ENCODE data around the gene URB1.
A peak's percentile ranks its signal among the peaks of the same experiment; 100 is the strongest.

Gene URB1

DNA sequence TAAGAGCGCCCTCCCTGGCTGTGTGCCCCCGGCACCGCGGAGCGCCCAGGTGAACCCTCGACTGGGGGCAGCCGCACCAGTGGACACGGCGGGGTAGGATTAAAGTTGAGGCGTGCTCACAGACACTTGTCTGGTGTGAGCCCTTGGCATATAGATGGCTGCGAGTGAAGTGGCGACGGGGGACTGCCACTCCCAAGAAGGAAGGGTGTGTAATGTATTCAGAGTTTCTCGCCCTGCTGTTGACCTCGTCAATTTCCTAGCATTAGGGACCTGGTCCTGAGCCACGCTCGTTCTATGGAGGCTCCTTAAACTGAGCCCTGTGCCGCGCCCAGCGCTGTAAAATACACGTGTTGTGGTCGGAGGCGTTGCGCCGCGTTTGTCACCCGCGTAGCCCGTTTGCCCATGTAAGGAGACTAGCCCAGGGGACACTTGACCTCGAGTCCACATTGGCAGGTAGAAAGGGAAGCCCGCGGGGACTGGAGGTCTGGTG is 20.2 kb upstream of the URB1 start:
- peak overlapping the region; percentile 43 for H3K4me3 ChIP-seq (ENCODE audit: low read depth, low read length)
- no peak overlapping the region for H3K27ac ChIP-seq
- TF ChIP-seq, protein P1, sequence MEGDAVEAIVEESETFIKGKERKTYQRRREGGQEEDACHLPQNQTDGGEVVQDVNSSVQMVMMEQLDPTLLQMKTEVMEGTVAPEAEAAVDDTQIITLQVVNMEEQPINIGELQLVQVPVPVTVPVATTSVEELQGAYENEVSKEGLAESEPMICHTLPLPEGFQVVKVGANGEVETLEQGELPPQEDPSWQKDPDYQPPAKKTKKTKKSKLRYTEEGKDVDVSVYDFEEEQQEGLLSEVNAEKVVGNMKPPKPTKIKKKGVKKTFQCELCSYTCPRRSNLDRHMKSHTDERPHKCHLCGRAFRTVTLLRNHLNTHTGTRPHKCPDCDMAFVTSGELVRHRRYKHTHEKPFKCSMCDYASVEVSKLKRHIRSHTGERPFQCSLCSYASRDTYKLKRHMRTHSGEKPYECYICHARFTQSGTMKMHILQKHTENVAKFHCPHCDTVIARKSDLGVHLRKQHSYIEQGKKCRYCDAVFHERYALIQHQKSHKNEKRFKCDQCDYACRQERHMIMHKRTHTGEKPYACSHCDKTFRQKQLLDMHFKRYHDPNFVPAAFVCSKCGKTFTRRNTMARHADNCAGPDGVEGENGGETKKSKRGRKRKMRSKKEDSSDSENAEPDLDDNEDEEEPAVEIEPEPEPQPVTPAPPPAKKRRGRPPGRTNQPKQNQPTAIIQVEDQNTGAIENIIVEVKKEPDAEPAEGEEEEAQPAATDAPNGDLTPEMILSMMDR (IDR thresholded peaks at IDR 0.05; ENCODE audit: low read depth, low read length) = peak; percentile 45
- H3K9me3 ChIP-seq (ENCODE audit: severe bottlenecking) = no peaks in the 10 kb centered on the region
- no peaks in the 10 kb centered on the region for H3K36me3 ChIP-seq
- peaks cover 66% of the 10 kb centered on the region for H3K27me3 ChIP-seq (ENCODE audit: insufficient read depth, low read depth, severe bottlenecking)
- peak; percentile 55 for DNase-seq

DNA sequence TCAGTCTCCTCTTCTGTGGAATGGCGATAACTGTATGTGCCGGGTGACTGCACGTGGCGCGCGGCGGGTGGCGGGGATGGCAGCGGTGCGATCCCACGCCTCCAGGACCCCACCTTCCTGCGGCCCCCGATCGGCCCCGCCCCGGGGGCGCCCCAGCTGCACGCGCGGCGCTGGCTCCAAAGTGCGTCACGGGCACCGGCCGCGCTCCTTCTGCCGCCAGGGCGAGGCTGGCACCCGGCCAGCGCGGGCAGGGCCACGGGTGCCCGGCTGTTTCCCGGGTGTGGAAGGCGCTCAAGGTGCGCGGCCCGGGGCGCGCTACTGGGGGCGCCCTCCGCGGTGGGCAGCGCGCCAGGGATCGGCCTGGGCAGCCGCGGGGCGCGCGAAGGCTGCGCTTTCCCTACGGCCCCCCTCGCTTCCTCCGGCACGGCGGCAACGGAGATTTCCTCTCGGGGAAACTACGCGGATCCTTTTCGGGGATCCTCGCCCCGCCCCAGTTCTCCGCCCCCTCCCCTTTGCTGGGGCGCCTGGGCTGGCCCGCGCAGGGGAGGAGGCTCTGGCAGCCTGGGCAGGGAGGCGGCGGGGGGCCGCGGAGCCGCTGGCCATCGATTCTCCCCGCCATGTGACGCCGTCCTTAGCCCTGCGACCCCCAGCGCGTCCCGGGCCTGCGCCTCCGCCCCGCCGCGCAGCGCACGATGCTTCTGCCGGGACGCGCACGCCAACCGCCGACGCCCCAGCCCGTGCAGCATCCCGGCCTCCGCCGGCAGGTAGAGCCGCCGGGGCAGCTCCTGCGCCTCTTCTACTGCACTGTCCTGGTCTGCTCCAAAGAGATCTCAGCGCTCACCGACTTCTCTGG is 19.6 kb upstream of the URB1 start, which contains the start of gene EVA1C:
Gene EVA1C, plus strand, starts transcription at position 545 of the 853 bp plus-strand sequence. Its CDS starts 148 bp downstream, at position 693.
- Histone ChIP-seq H3K9me3 (ENCODE audit: severe bottlenecking) (no peaks in the 10 kb centered on the region), H3K36me3 (no peaks in the 10 kb centered on the region), H3K27me3 (ENCODE audit: insufficient read depth, low read depth, severe bottlenecking) (peaks cover 65% of the 10 kb centered on the region), H3K27ac (no peak within 1 kb of the TSS), H3K4me3 (ENCODE audit: low read depth, low read length) (peak within 1 kb of the TSS; percentile 43)
- TF ChIP-seq, protein P1 (IDR thresholded peaks at IDR 0.05; ENCODE audit: low read depth, low read length) = 0 out of 2 replicates have a peak, but pooled peaks have one; percentile 16
- DNase-seq = no peak

DNA sequence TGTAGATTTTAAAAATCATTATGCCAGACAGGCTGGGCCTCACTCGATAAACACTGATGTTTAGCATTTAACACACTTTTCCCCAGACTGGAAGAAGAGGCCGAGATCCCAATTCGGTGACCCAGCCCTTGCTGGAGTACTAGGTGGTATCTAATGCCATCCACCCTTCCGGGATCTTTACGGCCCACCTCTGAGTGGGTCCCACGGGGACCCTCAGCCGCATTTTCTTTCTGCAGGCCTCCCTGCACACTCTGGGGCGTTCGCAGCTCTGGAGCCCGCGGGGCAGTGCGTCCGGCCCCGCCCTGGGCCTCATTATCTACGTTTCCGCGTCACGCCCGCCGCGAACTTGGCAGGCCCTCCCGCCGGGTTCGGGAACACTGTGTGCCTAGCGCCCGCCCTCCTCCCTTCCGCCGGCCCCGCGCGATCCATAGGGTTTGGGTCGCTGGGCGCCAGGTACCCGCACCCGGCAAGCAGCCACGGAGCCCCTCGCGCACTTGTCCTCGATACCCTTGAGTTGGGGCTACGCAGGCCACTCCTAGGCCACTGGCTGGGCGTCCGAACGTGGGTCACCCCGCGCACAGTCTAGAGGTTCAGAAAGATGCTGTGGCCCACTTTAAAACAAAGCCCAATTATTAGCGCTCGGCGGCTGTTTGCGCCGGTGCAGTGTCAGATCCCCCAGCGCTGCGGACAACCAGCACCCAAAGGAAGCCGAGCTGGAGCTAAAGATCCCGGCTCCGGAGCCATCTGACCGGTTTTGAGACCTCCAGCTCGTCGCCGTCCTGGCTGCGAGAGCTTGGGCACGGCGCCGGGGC is 18.7 kb upstream of the URB1 start:
- H3K27me3 ChIP-seq (ENCODE audit: insufficient read depth, low read depth, severe bottlenecking) = peaks cover 60% of the 10 kb centered on the region
- no peak overlapping the region for H3K27ac ChIP-seq
- TF ChIP-seq, protein P1 (IDR thresholded peaks at IDR 0.05; ENCODE audit: low read depth, low read length) = no peak
- peak; percentile 31 for DNase-seq
- H3K9me3 ChIP-seq (ENCODE audit: severe bottlenecking) = no peaks in the 10 kb centered on the region
- H3K36me3 ChIP-seq = no peaks in the 10 kb centered on the region
- H3K4me3 ChIP-seq (ENCODE audit: low read depth, low read length) = peak overlapping the region; percentile 43

DNA sequence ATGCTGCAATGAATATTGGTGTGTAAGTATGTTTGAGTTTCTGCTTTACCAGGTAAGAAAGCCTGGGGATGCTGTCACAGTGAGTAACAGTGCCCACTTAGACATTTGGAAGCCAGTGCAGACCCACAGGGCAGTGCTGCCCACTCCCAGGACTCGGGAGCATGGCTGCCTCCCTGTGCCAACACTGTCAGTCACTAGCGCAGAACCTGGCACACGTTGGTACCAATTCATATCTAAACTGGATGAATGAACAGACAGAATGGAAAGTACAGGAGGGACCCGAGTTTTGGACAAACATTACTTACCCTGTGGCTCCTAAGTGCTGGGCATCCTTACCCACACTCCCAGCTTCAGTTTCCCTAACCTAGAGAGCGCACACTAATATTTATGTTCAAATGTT is 18.1 kb upstream of the URB1 start:
- H3K27me3 ChIP-seq (ENCODE audit: insufficient read depth, low read depth, severe bottlenecking) = peaks cover 60% of the 10 kb centered on the region
- no peaks in the 10 kb centered on the region for H3K9me3 ChIP-seq (ENCODE audit: severe bottlenecking)
- TF ChIP-seq, protein P1 (IDR thresholded peaks at IDR 0.05; ENCODE audit: low read depth, low read length) = no peak
- H3K27ac ChIP-seq = no peak overlapping the region
- no peak overlapping the region for H3K4me3 ChIP-seq (ENCODE audit: low read depth, low read length)
- no peak for DNase-seq
- H3K36me3 ChIP-seq = no peaks in the 10 kb centered on the region

DNA sequence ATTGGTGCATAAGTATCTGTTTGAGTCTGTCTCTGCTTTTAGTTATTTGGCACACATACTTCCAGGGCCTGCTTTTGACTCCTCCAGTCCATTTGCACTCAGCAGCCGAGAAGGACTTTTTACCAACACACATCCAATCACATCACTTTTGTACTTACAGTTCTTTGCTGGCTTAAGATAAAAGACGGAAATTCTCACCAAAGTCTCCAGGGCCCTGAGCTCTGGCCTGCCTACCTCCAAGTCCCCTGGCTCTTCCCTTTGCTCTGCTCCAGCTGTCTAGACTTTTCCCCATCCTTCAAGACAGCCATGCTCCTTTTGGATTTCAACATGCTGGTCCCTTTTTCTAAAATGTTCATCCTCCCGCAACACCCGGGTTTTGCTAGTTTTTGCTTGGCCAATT is 17.5 kb upstream of the URB1 start:
- DNase-seq = no peak
- H3K9me3 ChIP-seq (ENCODE audit: severe bottlenecking) = no peaks in the 10 kb centered on the region
- TF ChIP-seq, protein P1 (IDR thresholded peaks at IDR 0.05; ENCODE audit: low read depth, low read length) = no peak
- H3K4me3 ChIP-seq (ENCODE audit: low read depth, low read length) = no peak overlapping the region
- H3K27ac ChIP-seq = no peak overlapping the region
- no peaks in the 10 kb centered on the region for H3K36me3 ChIP-seq
- peaks cover 54% of the 10 kb centered on the region for H3K27me3 ChIP-seq (ENCODE audit: insufficient read depth, low read depth, severe bottlenecking)
